ENCODE data around the gene OR6B2.

The OR6B2 gene

DNA sequence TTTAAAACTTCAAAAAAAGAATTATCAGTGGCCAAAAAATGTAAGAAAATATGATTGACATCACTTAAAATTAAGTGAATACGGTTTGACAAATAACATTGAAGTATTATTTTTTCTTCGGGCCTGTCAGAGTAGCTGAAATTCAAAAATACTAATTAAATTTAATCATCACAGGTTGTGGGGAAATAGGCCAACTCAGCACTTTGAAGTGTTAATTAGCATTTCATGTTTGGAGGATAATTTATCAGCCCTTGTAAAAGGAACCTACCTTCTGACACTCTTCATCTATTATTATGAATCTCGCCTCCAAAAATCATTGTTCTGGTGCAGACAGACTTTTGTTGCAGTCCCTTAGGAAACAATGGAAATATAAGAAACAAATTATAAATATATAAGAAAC lies 40.7 kb upstream of the OR6B2 start:
- no peak overlapping the region for H3K4me3 ChIP-seq (IDR thresholded peaks at IDR 0.05; ENCODE audit: insufficient read depth, low read depth, low read length)
- TF ChIP-seq, protein P1, sequence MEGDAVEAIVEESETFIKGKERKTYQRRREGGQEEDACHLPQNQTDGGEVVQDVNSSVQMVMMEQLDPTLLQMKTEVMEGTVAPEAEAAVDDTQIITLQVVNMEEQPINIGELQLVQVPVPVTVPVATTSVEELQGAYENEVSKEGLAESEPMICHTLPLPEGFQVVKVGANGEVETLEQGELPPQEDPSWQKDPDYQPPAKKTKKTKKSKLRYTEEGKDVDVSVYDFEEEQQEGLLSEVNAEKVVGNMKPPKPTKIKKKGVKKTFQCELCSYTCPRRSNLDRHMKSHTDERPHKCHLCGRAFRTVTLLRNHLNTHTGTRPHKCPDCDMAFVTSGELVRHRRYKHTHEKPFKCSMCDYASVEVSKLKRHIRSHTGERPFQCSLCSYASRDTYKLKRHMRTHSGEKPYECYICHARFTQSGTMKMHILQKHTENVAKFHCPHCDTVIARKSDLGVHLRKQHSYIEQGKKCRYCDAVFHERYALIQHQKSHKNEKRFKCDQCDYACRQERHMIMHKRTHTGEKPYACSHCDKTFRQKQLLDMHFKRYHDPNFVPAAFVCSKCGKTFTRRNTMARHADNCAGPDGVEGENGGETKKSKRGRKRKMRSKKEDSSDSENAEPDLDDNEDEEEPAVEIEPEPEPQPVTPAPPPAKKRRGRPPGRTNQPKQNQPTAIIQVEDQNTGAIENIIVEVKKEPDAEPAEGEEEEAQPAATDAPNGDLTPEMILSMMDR (conservative IDR thresholded peaks at IDR 0.05; ENCODE audit: low read depth, low read length) = no peak
- no peak overlapping the region for H3K9ac ChIP-seq
- H4K20me1 ChIP-seq (ENCODE audit: insufficient read depth) = no peaks in the 10 kb centered on the region
- no peaks in the 10 kb centered on the region for H3K36me3 ChIP-seq (ENCODE audit: insufficient read depth)
- no peak overlapping the region for H2AFZ ChIP-seq (ENCODE audit: low read depth)
- H3K4me1 ChIP-seq (ENCODE audit: low read depth, poor library complexity, severe bottlenecking) = no peaks in the 10 kb centered on the region
- no peak overlapping the region for H3K4me2 ChIP-seq
- H3K79me2 ChIP-seq (ENCODE audit: insufficient read depth, low read depth) = no peaks in the 10 kb centered on the region
- H3K27me3 ChIP-seq (ENCODE audit: insufficient read depth, low read depth) = no peaks in the 10 kb centered on the region
- H3K27ac ChIP-seq = no peak overlapping the region

DNA sequence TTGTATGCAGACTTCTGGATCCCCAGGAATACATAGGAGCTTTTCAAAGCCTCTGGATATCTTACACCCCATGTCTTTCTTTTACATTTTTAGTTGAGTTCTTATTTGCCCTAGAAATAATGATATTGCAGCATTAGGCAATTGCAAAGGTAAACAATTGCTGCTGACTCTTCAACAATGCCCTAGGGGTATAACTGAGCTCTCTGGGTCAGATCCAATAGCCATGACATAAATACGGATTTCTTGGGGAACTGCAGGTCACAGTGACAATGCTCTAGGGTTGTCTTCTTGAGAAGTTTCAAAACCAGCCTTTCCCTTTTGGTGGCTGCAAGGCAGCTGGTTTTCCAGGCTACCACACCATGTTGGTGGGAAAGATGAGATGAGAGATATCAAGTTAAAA lies 39.6 kb upstream of the OR6B2 start:
- Histone ChIP-seq H3K79me2 (ENCODE audit: insufficient read depth, low read depth) (no peaks in the 10 kb centered on the region), H3K4me2 (no peak overlapping the region), H4K20me1 (ENCODE audit: insufficient read depth) (no peaks in the 10 kb centered on the region), H3K4me1 (ENCODE audit: low read depth, poor library complexity, severe bottlenecking) (no peaks in the 10 kb centered on the region), H3K9ac (no peak overlapping the region), H3K36me3 (ENCODE audit: insufficient read depth) (no peaks in the 10 kb centered on the region), H3K4me3 (IDR thresholded peaks at IDR 0.05; ENCODE audit: insufficient read depth, low read depth, low read length) (no peak overlapping the region), H3K27ac (no peak overlapping the region), H2AFZ (ENCODE audit: low read depth) (no peak overlapping the region), H3K27me3 (ENCODE audit: insufficient read depth, low read depth) (no peaks in the 10 kb centered on the region)
- TF ChIP-seq, protein P1 (conservative IDR thresholded peaks at IDR 0.05; ENCODE audit: low read depth, low read length) = no peak

DNA sequence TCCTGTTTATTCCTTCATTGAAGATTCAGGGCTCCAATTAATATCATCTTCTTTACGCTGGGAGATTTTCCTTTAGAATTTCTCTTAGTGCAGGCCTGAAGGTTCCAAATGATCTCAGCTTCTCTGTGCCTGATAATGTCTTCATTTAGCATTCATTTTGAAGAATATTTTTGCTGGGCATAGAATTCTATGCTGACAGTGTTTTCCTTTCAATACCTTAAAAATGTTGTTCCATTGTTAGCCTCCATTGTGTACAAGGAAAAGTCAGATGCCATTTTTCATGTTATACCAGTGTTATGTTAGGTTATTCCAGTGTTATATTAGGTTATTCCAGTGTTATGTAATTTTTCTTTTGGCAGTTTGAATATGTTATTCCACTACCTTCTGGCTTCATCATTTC lies 38.0 kb upstream of the OR6B2 start:
- H4K20me1 ChIP-seq (ENCODE audit: insufficient read depth) = no peaks in the 10 kb centered on the region
- no peaks in the 10 kb centered on the region for H3K4me1 ChIP-seq (ENCODE audit: low read depth, poor library complexity, severe bottlenecking)
- H3K36me3 ChIP-seq (ENCODE audit: insufficient read depth) = no peaks in the 10 kb centered on the region
- no peak overlapping the region for H3K9ac ChIP-seq
- no peak overlapping the region for H3K27ac ChIP-seq
- H2AFZ ChIP-seq (ENCODE audit: low read depth) = no peak overlapping the region
- no peak overlapping the region for H3K4me2 ChIP-seq
- H3K79me2 ChIP-seq (ENCODE audit: insufficient read depth, low read depth) = no peaks in the 10 kb centered on the region
- H3K27me3 ChIP-seq (ENCODE audit: insufficient read depth, low read depth) = no peaks in the 10 kb centered on the region
- TF ChIP-seq, protein P1 (conservative IDR thresholded peaks at IDR 0.05; ENCODE audit: low read depth, low read length) = no peak
- H3K4me3 ChIP-seq (IDR thresholded peaks at IDR 0.05; ENCODE audit: insufficient read depth, low read depth, low read length) = no peak overlapping the region

DNA sequence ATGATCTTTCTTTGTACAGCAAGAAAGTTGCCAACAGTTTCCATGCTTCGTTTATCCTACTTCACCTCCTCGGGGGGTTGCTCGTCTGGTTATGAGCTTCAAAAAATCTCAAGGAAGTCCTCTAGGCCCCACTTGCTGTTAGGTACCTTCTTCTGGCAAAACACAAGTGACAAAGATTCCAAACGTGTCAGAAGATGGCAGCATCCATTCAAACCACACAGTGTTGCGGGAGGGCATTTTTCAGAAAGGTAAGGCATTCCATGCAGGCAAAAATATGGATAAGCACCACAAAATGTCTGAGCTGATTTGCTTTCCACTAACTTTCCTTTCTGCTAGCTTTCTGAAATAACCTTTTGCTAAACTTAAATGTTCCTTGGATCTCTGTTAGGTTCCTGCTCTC lies 36.3 kb upstream of the OR6B2 start:
- Histone ChIP-seq H2AFZ (ENCODE audit: low read depth) (no peak overlapping the region), H3K36me3 (ENCODE audit: insufficient read depth) (no peaks in the 10 kb centered on the region), H3K27me3 (ENCODE audit: insufficient read depth, low read depth) (no peaks in the 10 kb centered on the region), H3K4me2 (no peak overlapping the region), H3K27ac (no peak overlapping the region), H4K20me1 (ENCODE audit: insufficient read depth) (no peaks in the 10 kb centered on the region), H3K9ac (no peak overlapping the region), H3K79me2 (ENCODE audit: insufficient read depth, low read depth) (no peaks in the 10 kb centered on the region), H3K4me1 (ENCODE audit: low read depth, poor library complexity, severe bottlenecking) (no peaks in the 10 kb centered on the region), H3K4me3 (IDR thresholded peaks at IDR 0.05; ENCODE audit: insufficient read depth, low read depth, low read length) (no peak overlapping the region)
- TF ChIP-seq, protein P1 (conservative IDR thresholded peaks at IDR 0.05; ENCODE audit: low read depth, low read length) = no peak

DNA sequence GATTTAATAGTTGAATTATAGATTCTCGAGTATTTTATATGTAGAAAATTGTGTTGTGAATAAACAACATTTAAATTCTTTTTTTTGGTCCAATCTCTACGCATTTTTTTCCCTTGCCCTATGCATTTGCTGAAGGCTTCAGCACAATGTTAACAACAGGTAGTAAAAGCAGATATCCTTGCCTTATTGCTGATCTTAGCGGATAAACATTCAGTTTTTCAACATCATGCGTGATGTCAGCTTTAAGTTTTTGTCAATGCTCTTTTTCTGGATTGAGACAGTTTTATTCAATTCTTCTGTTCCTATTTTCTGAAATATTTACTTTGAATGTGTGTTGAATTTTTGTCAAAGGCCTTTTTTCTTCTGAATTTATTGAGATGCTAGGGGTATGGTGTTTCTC lies 34.7 kb upstream of the OR6B2 start:
- Histone ChIP-seq H3K79me2 (ENCODE audit: insufficient read depth, low read depth) (no peaks in the 10 kb centered on the region), H3K36me3 (ENCODE audit: insufficient read depth) (no peaks in the 10 kb centered on the region), H2AFZ (ENCODE audit: low read depth) (no peak overlapping the region), H3K9ac (no peak overlapping the region), H3K4me3 (IDR thresholded peaks at IDR 0.05; ENCODE audit: insufficient read depth, low read depth, low read length) (no peak overlapping the region), H3K27ac (no peak overlapping the region), H3K4me1 (ENCODE audit: low read depth, poor library complexity, severe bottlenecking) (no peaks in the 10 kb centered on the region), H3K4me2 (no peak overlapping the region), H4K20me1 (ENCODE audit: insufficient read depth) (no peaks in the 10 kb centered on the region), H3K27me3 (ENCODE audit: insufficient read depth, low read depth) (no peaks in the 10 kb centered on the region)
- TF ChIP-seq, protein P1 (conservative IDR thresholded peaks at IDR 0.05; ENCODE audit: low read depth, low read length) = no peak

All from KMS-11 (cell line).